ENCODE data around the gene DUSP15. TPM values are rescaled to one million over a fixed set of nuclear protein-coding genes. Genes with fewer than 3 reads are reported as not detected.

The DUSP15 gene
- total and polyA plus RNA-seq, 3 donors from 2014 or later = 175 to 274 (median 182) TPM

DNA sequence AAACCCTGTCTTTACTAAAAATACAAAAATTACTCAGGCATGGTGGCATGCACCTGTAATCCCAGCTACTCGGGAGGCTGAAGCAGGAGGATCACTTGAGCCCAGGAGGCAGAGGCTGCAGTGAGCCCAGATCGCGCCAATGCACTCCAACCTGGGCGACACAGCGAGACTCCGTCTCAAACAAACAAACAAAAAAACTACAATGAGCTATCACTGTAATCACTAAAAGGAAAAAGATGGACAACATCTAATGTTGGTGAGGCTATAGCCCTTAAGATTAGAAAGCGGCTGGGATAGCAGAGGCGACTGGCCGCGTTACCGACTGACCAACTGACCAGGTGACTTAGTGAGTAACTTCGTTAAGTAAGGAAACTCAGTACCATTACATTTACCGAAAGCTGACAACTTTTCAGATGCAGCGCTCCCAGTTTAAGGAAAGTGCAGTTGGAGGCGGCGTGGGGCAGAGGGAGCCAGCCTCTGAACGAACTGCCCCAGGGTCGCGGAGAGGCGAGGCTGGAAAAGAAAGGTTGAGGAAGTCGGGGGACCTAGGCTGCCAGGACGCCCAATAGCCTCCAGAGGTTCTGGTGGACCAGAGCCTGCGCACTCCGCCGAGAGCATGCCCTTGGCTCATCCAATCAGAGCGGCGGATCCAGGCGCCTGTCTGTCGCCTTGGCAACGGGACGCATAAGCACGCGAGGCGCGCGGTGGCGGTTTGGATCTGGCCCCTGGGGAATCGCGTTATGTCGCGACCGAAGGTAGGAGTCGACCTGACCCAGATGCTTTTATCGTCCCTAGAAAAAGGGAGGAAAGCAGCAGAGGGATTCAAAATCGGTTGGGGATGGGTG, 9.0 kb upstream of the DUSP15 start:
- intact Hi-C loops (cut with DNase I; ENCODE audit: low total_unique reads) = no loop called here
- WGBS, 2 donors = 4 to 7% methylated on average over 30 to 45 of the region's 45 CpGs

DNA sequence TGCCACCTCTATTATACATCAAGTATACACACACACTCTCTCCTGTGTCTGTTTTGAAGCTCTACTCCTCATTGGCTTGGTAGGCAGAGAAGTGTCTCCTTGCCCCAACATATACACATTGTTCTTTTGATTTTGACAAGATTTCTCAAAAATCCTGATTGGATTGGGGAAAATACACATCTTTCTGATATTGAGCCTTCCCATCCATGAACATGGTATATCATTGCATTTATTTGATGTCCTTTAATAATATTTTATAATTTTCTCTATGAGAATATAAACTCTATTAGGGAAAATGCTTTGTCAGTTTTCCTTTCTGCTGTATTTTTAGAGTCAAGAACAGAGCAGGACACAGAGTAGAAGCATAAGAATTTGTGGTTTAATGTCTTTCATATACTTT, 7.4 kb upstream of the DUSP15 start:
- intact Hi-C loops (cut with DNase I; ENCODE audit: low total_unique reads) = no loop called here
- no peaks in the 10 kb centered on the region for H3K4me1 ChIP-seq
- H3K27ac ChIP-seq = no peak overlapping the region
- DNase-seq = no peak
- TF ChIP-seq POLR2A (IDR thresholded peaks at IDR 0.05) = no peak
- TF ChIP-seq, protein P1, sequence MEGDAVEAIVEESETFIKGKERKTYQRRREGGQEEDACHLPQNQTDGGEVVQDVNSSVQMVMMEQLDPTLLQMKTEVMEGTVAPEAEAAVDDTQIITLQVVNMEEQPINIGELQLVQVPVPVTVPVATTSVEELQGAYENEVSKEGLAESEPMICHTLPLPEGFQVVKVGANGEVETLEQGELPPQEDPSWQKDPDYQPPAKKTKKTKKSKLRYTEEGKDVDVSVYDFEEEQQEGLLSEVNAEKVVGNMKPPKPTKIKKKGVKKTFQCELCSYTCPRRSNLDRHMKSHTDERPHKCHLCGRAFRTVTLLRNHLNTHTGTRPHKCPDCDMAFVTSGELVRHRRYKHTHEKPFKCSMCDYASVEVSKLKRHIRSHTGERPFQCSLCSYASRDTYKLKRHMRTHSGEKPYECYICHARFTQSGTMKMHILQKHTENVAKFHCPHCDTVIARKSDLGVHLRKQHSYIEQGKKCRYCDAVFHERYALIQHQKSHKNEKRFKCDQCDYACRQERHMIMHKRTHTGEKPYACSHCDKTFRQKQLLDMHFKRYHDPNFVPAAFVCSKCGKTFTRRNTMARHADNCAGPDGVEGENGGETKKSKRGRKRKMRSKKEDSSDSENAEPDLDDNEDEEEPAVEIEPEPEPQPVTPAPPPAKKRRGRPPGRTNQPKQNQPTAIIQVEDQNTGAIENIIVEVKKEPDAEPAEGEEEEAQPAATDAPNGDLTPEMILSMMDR (IDR thresholded peaks at IDR 0.05) = no peak
- H3K36me3 ChIP-seq (ENCODE audit: low read depth, missing control alignments) = no peaks in the 10 kb centered on the region
- no peaks in the 10 kb centered on the region for H3K27me3 ChIP-seq
- no peak overlapping the region for H3K4me3 ChIP-seq
- H3K9me3 ChIP-seq = no peaks in the 10 kb centered on the region

More for the DNA sequence above, 9.0 kb upstream of the DUSP15 start:
- Histone ChIP-seq H3K9me3 (no peaks in the 10 kb centered on the region), H3K4me1 (no peaks in the 10 kb centered on the region), H3K27me3 (no peaks in the 10 kb centered on the region), H3K36me3 (ENCODE audit: low read depth, missing control alignments) (no peaks in the 10 kb centered on the region), H3K27ac (peak overlapping the region; percentile 55 to 69), H3K4me3 (peak overlapping the region; percentile 60 to 70)
- DNase-seq = peak; percentile 99
- TF ChIP-seq, protein P1 (IDR thresholded peaks at IDR 0.05) = no peak
- TF ChIP-seq POLR2A (IDR thresholded peaks at IDR 0.05) = no peak

DNA sequence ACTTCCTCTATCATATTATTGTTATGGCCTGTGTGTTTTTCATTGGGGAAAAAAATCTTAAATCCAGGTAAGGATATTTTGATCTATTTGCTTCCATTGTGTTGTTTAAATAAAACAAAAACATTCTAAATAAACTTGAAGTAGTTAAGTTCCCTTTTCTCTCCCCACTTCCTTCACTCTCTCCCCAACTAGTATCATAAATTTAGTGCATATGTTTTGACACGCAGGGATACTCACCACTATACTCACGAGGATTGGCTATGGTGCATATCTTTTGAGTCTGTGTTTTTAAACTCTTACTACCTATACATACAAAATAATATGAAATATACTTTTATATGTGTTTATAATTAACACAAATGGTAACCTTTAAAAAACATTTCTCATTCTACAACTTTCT, 5.3 kb upstream of the DUSP15 start:
- Histone ChIP-seq H3K27me3 (no peaks in the 10 kb centered on the region), H3K27ac (no peak overlapping the region), H3K4me3 (no peak overlapping the region), H3K4me1 (peaks cover 6% of the 10 kb centered on the region), H3K9me3 (no peaks in the 10 kb centered on the region), H3K36me3 (ENCODE audit: low read depth, missing control alignments) (no peaks in the 10 kb centered on the region)
- DNase-seq = no peak
- TF ChIP-seq, protein P1 (IDR thresholded peaks at IDR 0.05) = no peak
- no peak for TF ChIP-seq POLR2A (IDR thresholded peaks at IDR 0.05)
- WGBS, 2 donors = 77 to 86% methylated on average over 2 of the region's 2 CpGs
- intact Hi-C loops (cut with DNase I; ENCODE audit: low total_unique reads) = no loop called here

DNA sequence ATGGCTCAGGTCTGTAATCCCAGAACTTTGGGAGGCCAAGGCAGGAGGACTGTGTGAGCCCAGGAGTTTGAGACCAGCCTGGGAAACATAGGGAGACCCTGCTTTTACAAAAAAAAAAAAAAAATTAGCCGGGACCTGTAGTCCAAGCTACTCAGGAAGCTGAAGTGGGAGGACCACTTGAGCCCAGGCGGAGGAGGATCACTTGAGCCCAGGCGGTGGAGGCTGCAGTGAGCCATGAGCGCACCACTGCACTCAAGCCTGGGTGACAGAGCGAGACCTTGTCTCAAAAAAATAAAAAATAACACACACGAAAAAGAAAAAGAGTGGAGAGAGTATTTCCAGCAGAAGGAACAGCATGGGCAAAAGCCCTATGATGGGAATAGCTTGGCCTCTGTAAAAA, 2.1 kb upstream of the DUSP15 start:
- Histone ChIP-seq H3K4me3 (no peak overlapping the region), H3K4me1 (peaks cover 18% of the 10 kb centered on the region), H3K9me3 (no peaks in the 10 kb centered on the region), H3K36me3 (ENCODE audit: low read depth, missing control alignments) (no peaks in the 10 kb centered on the region), H3K27me3 (no peaks in the 10 kb centered on the region), H3K27ac (no peak overlapping the region)
- TF ChIP-seq, protein P1 (IDR thresholded peaks at IDR 0.05) = no peak
- TF ChIP-seq POLR2A (IDR thresholded peaks at IDR 0.05) = no peak
- intact Hi-C loops (cut with DNase I; ENCODE audit: low total_unique reads) = no loop called here
- no peak for DNase-seq
- WGBS, 2 donors = 80 to 87% methylated on average over 6 of the region's 6 CpGs

DNA sequence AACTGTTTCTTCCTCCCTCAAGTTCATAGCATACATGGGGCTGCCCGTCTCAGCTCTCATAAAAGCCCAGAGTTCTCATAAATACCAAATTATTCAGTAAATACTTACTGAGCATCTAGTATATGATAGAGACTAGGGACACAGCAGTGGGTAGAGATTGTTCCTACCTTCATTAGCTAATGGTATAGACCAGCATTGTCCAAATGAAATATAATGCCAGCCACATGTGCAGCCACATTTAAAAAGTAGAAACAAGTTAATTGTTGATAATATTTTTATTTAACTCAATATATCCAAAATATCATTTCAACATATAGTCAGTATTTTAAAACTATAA, 1.3 kb upstream of the DUSP15 start:
- Histone ChIP-seq H3K27me3 (no peaks in the 10 kb centered on the region), H3K27ac (no peak overlapping the region), H3K4me1 (peaks cover 18% of the 10 kb centered on the region), H3K9me3 (no peaks in the 10 kb centered on the region), H3K4me3 (no peak overlapping the region), H3K36me3 (ENCODE audit: low read depth, missing control alignments) (no peaks in the 10 kb centered on the region)
- no peak for DNase-seq
- intact Hi-C loops (cut with DNase I; ENCODE audit: low total_unique reads) = no loop called here
- no peak for TF ChIP-seq POLR2A (IDR thresholded peaks at IDR 0.05)
- 91 to 92% methylated on average over 1 of the region's 1 CpG for WGBS, 2 donors
